Endothelial cell (in vitro differentiated cells): ENCODE data around the gene FAM3C. TPM values are rescaled to one million over a fixed set of nuclear protein-coding genes. Genes with fewer than 3 reads are reported as not detected.

ENCODE experiments used
- DNase-seq: peaks from one replicate; pipeline ENCODE4 v3.0.0; 2021; ENCODE audit warnings: low spot score
- H3K27ac Mint-ChIP-seq: one replicate; pipeline ENCODE4 v1.8.0; 2021; ENCODE audit warnings: mixed read lengths, inconsistent platforms; ENCODE audit not compliant: unreplicated experiment
- H3K27me3 Mint-ChIP-seq: one replicate; pipeline ENCODE4 v1.8.0; 2021; ENCODE audit warnings: mild to moderate bottlenecking, moderate library complexity, mixed read lengths, inconsistent platforms; ENCODE audit not compliant: unreplicated experiment
- H3K36me3 Mint-ChIP-seq: one replicate; pipeline ENCODE4 v1.8.0; 2021; ENCODE audit warnings: mild to moderate bottlenecking, low read depth, mixed read lengths, inconsistent platforms; ENCODE audit not compliant: unreplicated experiment
- H3K4me1 Mint-ChIP-seq: one replicate; pipeline ENCODE4 v1.8.0; 2021; ENCODE audit warnings: mild to moderate bottlenecking, mixed read lengths, inconsistent platforms; ENCODE audit not compliant: unreplicated experiment
- H3K4me3 Mint-ChIP-seq: one replicate; pipeline ENCODE4 v1.8.0; 2021; ENCODE audit warnings: mild to moderate bottlenecking, mixed read lengths, inconsistent platforms; ENCODE audit not compliant: unreplicated experiment
- H3K9me3 Mint-ChIP-seq: one replicate; pipeline ENCODE4 v1.8.0; 2021; ENCODE audit warnings: mixed read lengths, inconsistent platforms; ENCODE audit not compliant: unreplicated experiment
- CTCF ChIP-seq: fragments of 200-600 bp; sonication (generic); IDR thresholded peaks from one replicate; pipeline ENCODE4 v1.5.0; 2021; ENCODE audit warnings: antibody characterized with exemption; ENCODE audit not compliant: unreplicated experiment
- total RNA-seq: library from RNA; stranded (reverse); fragmentation: NEBNext Ultra II Directional; extraction: Animal tissue kit (Norgen Biotek cat#: 25700); gene quantifications from one replicate; pipeline ENCODE4 v1.2.1, GENCODE V29; 2021; ENCODE audit not compliant: unreplicated experiment

FAM3C gene
- total RNA-seq, 1 donor from 2014 or later = 50.9 TPM

GRCh38 chr7:121401896-121402295, 5.8 kb upstream of the FAM3C start:
- no peak for DNase-seq

GRCh38 chr7:121398246-121398645, 2.1 kb upstream of the FAM3C start:
- no peak for DNase-seq
- Mint-ChIP-seq H3K9me3 (no peaks in the 10 kb centered on the region), H3K4me1 (peaks cover 7% of the 10 kb centered on the region), H3K27me3 (peaks cover 1% of the 10 kb centered on the region), H3K4me3 (no peak overlapping the region), H3K36me3 (no peaks in the 10 kb centered on the region), H3K27ac (no peak overlapping the region)
- no peak for TF ChIP-seq CTCF

More at GRCh38 chr7:121401896-121402295, 5.8 kb upstream of the FAM3C start:
- Mint-ChIP-seq H3K27me3 (no peaks in the 10 kb centered on the region), H3K27ac (no peak overlapping the region), H3K36me3 (no peaks in the 10 kb centered on the region), H3K4me1 (no peaks in the 10 kb centered on the region), H3K9me3 (no peaks in the 10 kb centered on the region), H3K4me3 (no peak overlapping the region)
- no peak for TF ChIP-seq CTCF

- Mint-ChIP-seq H3K36me3 (peaks cover under 1% of the 10 kb centered on the region), H3K4me1 (peaks cover 7% of the 10 kb centered on the region), H3K9me3 (no peaks in the 10 kb centered on the region), H3K4me3 (no peak overlapping the region), H3K27me3 (peaks cover 1% of the 10 kb centered on the region), H3K27ac (no peak overlapping the region)
- TF ChIP-seq CTCF = no peak
- DNase-seq = no peak
Measured at GRCh38 chr7:121397822-121398221, 1.7 kb upstream of the FAM3C start.

- no peak for TF ChIP-seq CTCF
- H3K27me3 Mint-ChIP-seq = peaks cover 1% of the 10 kb centered on the region
- no peaks in the 10 kb centered on the region for H3K9me3 Mint-ChIP-seq
- no peak overlapping the region for H3K27ac Mint-ChIP-seq
- no peak overlapping the region for H3K4me3 Mint-ChIP-seq
- peaks cover 4% of the 10 kb centered on the region for H3K36me3 Mint-ChIP-seq
- peaks cover 7% of the 10 kb centered on the region for H3K4me1 Mint-ChIP-seq
- DNase-seq = no peak
Measured at GRCh38 chr7:121397361-121397760, 1.3 kb upstream of the FAM3C start.

- H3K27me3 Mint-ChIP-seq = peaks cover 1% of the 10 kb centered on the region
- peaks cover 7% of the 10 kb centered on the region for H3K36me3 Mint-ChIP-seq
- peaks cover 15% of the 10 kb centered on the region for H3K4me1 Mint-ChIP-seq
Measured at GRCh38 chr7:121395494-121395960, 581 bp downstream of the FAM3C start.

More at GRCh38 chr7:121395494-121395960, 581 bp downstream of the FAM3C start:
- Mint-ChIP-seq H3K4me3 (peak overlapping the region; percentile 94), H3K9me3 (no peaks in the 10 kb centered on the region), H3K27ac (peak overlapping the region; percentile 68)
- no peak for DNase-seq
- TF ChIP-seq CTCF = no peak
